Endothelial cell of umbilical vein (primary cell): ENCODE data around the gene COL19A1.

ENCODE experiments used
- EZH2 ChIP-seq: IDR thresholded peaks from 2 replicates; pipeline ENCODE4 v1.6.1; 2012; ENCODE audit warnings: borderline replicate concordance, low read depth, mild to moderate bottlenecking, moderate library complexity, low read length, inconsistent platforms; ENCODE audit not compliant: severe bottlenecking
- MYC ChIP-seq: IDR thresholded peaks from one replicate; pipeline ENCODE4 v1.6.1; 2011; ENCODE audit warnings: mild to moderate bottlenecking, low read depth, low read length
- POLR2A ChIP-seq: IDR thresholded peaks from 2 replicates; pipeline ENCODE4 v1.6.1; 2012; ENCODE audit warnings: low read depth, mild to moderate bottlenecking, control low read depth, low read length
- POLR2AphosphoS5 ChIP-seq: IDR thresholded peaks from 2 replicates; pipeline ENCODE4 v1.6.1; 2012; ENCODE audit warnings: low read depth, mild to moderate bottlenecking, control low read depth, low read length, moderate library complexity; ENCODE audit not compliant: insufficient read depth
- TF ChIP-seq, protein P1 (sequence below), 2 donors: IDR thresholded peaks; 1 replicate in 1 of 2; 2 replicates in 1 of 2; pipeline ENCODE4 v1.5.1; 2011; ENCODE audit warnings: low read length in 2 of 2, mild to moderate bottlenecking in 2 of 2, moderate library complexity in 2 of 2, control low read depth in 1 of 2, inconsistent platforms in 1 of 2, low read depth in 1 of 2; ENCODE audit not compliant: insufficient read depth in 1 of 2; ENCODE audit errors: extremely low read depth in 1 of 2

DNA sequence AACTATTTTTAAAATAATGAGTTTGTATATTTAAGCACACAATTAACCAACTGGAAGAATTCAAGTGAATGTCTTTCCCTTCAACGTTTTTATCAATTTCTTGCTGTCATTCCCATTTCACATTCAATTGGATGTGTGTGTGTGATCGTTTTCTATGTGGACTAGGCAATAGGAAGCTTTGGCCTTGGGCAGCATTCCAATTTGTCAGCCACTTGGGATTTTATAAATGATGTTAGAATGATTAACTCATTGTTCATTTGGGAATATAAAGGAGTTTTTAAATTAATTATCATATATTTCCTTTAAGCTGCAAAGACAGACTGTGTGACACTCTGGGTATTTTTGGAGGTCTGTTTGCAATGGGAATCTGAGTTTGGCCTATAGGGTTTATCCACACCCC lies 274.1 kb downstream of the COL19A1 start:
- TF ChIP-seq, protein P1, sequence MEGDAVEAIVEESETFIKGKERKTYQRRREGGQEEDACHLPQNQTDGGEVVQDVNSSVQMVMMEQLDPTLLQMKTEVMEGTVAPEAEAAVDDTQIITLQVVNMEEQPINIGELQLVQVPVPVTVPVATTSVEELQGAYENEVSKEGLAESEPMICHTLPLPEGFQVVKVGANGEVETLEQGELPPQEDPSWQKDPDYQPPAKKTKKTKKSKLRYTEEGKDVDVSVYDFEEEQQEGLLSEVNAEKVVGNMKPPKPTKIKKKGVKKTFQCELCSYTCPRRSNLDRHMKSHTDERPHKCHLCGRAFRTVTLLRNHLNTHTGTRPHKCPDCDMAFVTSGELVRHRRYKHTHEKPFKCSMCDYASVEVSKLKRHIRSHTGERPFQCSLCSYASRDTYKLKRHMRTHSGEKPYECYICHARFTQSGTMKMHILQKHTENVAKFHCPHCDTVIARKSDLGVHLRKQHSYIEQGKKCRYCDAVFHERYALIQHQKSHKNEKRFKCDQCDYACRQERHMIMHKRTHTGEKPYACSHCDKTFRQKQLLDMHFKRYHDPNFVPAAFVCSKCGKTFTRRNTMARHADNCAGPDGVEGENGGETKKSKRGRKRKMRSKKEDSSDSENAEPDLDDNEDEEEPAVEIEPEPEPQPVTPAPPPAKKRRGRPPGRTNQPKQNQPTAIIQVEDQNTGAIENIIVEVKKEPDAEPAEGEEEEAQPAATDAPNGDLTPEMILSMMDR (IDR thresholded peaks at IDR 0.05; ENCODE audit: extremely low read depth in 1 of 2, insufficient read depth in 1 of 2, low read depth in 1 of 2, low read length in 2 of 2): no peak
- no peak for TF ChIP-seq POLR2A
- no peak for TF ChIP-seq EZH2
- TF ChIP-seq MYC: no peak
- no peak for TF ChIP-seq POLR2AphosphoS5
